Thoracic aorta (tissue), 2 donors: ENCODE measurements around the gene ATXN7L1. TPM values are rescaled to one million over a fixed set of nuclear protein-coding genes. Genes with fewer than 3 reads are reported as not detected.

Source experiments
- ATAC-seq: fragments of 150-250 bp; one replicate; pipeline ENCODE4 v1.8.0; 2017; ENCODE audit warnings: low read depth; ENCODE audit not compliant: insufficient number of reproducible peaks, low FRiP score
- DNase-seq: peaks from one replicate; pipeline ENCODE4 v3.0.0-alpha.2; 2020; ENCODE audit warnings: low spot score
- H3K27ac ChIP-seq, 2 donors: fragments of 200-600 bp; sonication (generic); 1 replicate in 1 of 2; 2 replicates in 1 of 2; pipeline ENCODE4 v1.5.1; 2016; ENCODE audit warnings: mild to moderate bottlenecking in 2 of 2, moderate library complexity in 2 of 2
- H3K27me3 ChIP-seq: fragments of 200-600 bp; sonication (generic); replicated peaks from 2 replicates; pipeline ENCODE4 v1.6.0; 2016; ENCODE audit warnings: mild to moderate bottlenecking; ENCODE audit not compliant: insufficient read depth
- H3K36me3 ChIP-seq: fragments of 200-600 bp; sonication (generic); one replicate; pipeline ENCODE4 v1.5.1; 2016
- H3K4me1 ChIP-seq, 2 donors: fragments of 200-600 bp; sonication (generic); 1 replicate in 1 of 2; 2 replicates in 1 of 2; pipeline versions ENCODE4 v1.5.1 to v1.6.0; 2016; ENCODE audit warnings: low read depth in 2 of 2, mild to moderate bottlenecking in 1 of 2; ENCODE audit not compliant: control insufficient read depth in 1 of 2
- H3K4me3 ChIP-seq: fragments of 200-600 bp; sonication (generic); 2 replicates; pipeline ENCODE4 v1.5.1; 2016; ENCODE audit warnings: mild to moderate bottlenecking
- H3K9me3 ChIP-seq: fragments of 200-600 bp; sonication (generic); 2 replicates; pipeline ENCODE4 v1.5.1; 2016
- CTCF ChIP-seq: fragments of 200-600 bp; sonication (generic); IDR thresholded peaks from one replicate; pipeline ENCODE4 v1.5.1; 2019; ENCODE audit warnings: antibody characterized with exemption
- total RNA-seq, 2 donors: library from RNA; depleted of rRNA; stranded (reverse); fragments of >200 nt; gene quantifications; one replicate each; pipeline versions ENCODE4 v1.1.0 to v1.2.3, GENCODE V29; 2016

Gene ATXN7L1
- total RNA-seq, 2 donors from 2014 or later: 11.6 to 13.4 TPM

- Histone ChIP-seq H3K4me3 (no peak overlapping the region), H3K4me1 (no peaks in the 10 kb centered on the region), H3K36me3 (peaks cover 4% of the 10 kb centered on the region), H3K9me3 (no peaks in the 10 kb centered on the region), H3K27me3 (no peaks in the 10 kb centered on the region), H3K27ac (no peak overlapping the region)
- ATAC-seq (no peak), DNase-seq (no peak)
- no peak for TF ChIP-seq CTCF
Measured at GRCh38 chr7:105788816-105789349, 87.5 kb downstream of the ATXN7L1 start.

- TF ChIP-seq CTCF: no peak
Measured at GRCh38 chr7:105788356-105788755, 88.0 kb downstream of the ATXN7L1 start.

GRCh38 chr7:105787793-105788192 lies 88.6 kb downstream of the ATXN7L1 start:
- Histone ChIP-seq H3K27me3 (no peaks in the 10 kb centered on the region), H3K4me1 (no peaks in the 10 kb centered on the region), H3K4me3 (no peak overlapping the region), H3K36me3 (peaks cover 4% of the 10 kb centered on the region), H3K27ac (no peak overlapping the region), H3K9me3 (no peaks in the 10 kb centered on the region)
- ATAC-seq (no peak), DNase-seq (no peak)
- no peak for TF ChIP-seq CTCF

More at GRCh38 chr7:105788356-105788755, 88.0 kb downstream of the ATXN7L1 start:
- H3K9me3 ChIP-seq: no peaks in the 10 kb centered on the region
- H3K4me1 ChIP-seq: no peaks in the 10 kb centered on the region
- ATAC-seq (no peak), DNase-seq (no peak)
- H3K27me3 ChIP-seq: no peaks in the 10 kb centered on the region
- H3K27ac ChIP-seq: no peak overlapping the region
- no peak overlapping the region for H3K4me3 ChIP-seq
- peaks cover 4% of the 10 kb centered on the region for H3K36me3 ChIP-seq

- ATAC-seq (no peak), DNase-seq (no peak)
- peaks cover 4% of the 10 kb centered on the region for H3K36me3 ChIP-seq
- no peak overlapping the region for H3K27ac ChIP-seq
- no peaks in the 10 kb centered on the region for H3K27me3 ChIP-seq
- H3K4me3 ChIP-seq: no peak overlapping the region
- no peaks in the 10 kb centered on the region for H3K9me3 ChIP-seq
- TF ChIP-seq CTCF: no peak
- no peaks in the 10 kb centered on the region for H3K4me1 ChIP-seq
Measured at GRCh38 chr7:105786520-105787470, 89.6 kb downstream of the ATXN7L1 start.

- no peak overlapping the region for H3K4me3 ChIP-seq
- no peaks in the 10 kb centered on the region for H3K4me1 ChIP-seq
- H3K9me3 ChIP-seq: no peaks in the 10 kb centered on the region
- ATAC-seq: no peak
- no peak for DNase-seq
- no peaks in the 10 kb centered on the region for H3K27me3 ChIP-seq
- H3K36me3 ChIP-seq: peaks cover 4% of the 10 kb centered on the region
- no peak overlapping the region for H3K27ac ChIP-seq
- TF ChIP-seq CTCF: no peak
Measured at GRCh38 chr7:105782391-105783042, 93.9 kb downstream of the ATXN7L1 start.
